OCI-LY7 (cell line): ENCODE results near the gene ZNF771.
"Not testable (repeated sequence)": the region's sequence is repeated elsewhere in the genome, so short reads cannot be mapped to it uniquely, and the experiment has no call there.

Experiments used
- CTCF ChIP-seq: fragments of 200-600 bp; sonication (generic); conservative IDR thresholded peaks from 2 replicates; pipeline ENCODE4 v1.5.1; 2014; ENCODE audit warnings: mild to moderate bottlenecking, antibody characterized with exemption, low read length, moderate library complexity, mixed read lengths
- EZH2phosphoT487 ChIP-seq: fragments of 200-600 bp; sonication (generic); IDR thresholded peaks from 2 replicates; pipeline ENCODE4 v1.6.1; 2018; ENCODE audit warnings: low read depth, borderline replicate concordance, mild to moderate bottlenecking, mixed run types, antibody characterized with exemption, low read length, moderate library complexity, mixed read lengths

GRCh38 chr16:30396627-30397026 is 10.8 kb upstream of the ZNF771 start:
- not testable (repeated sequence) for TF ChIP-seq CTCF, EZH2phosphoT487
